Stromal cell of bone marrow (primary cell): ENCODE data around the gene CBX2.

Experiments
- DNase-seq: peaks from one replicate; pipeline ENCODE4 v3.0.0-alpha.2; 2012; ENCODE audit warnings: low read depth

CBX2 gene

GRCh38 chr17:79788455-79788854 lies 10.5 kb downstream of the CBX2 start:
- DNase-seq, result no peak

DNA sequence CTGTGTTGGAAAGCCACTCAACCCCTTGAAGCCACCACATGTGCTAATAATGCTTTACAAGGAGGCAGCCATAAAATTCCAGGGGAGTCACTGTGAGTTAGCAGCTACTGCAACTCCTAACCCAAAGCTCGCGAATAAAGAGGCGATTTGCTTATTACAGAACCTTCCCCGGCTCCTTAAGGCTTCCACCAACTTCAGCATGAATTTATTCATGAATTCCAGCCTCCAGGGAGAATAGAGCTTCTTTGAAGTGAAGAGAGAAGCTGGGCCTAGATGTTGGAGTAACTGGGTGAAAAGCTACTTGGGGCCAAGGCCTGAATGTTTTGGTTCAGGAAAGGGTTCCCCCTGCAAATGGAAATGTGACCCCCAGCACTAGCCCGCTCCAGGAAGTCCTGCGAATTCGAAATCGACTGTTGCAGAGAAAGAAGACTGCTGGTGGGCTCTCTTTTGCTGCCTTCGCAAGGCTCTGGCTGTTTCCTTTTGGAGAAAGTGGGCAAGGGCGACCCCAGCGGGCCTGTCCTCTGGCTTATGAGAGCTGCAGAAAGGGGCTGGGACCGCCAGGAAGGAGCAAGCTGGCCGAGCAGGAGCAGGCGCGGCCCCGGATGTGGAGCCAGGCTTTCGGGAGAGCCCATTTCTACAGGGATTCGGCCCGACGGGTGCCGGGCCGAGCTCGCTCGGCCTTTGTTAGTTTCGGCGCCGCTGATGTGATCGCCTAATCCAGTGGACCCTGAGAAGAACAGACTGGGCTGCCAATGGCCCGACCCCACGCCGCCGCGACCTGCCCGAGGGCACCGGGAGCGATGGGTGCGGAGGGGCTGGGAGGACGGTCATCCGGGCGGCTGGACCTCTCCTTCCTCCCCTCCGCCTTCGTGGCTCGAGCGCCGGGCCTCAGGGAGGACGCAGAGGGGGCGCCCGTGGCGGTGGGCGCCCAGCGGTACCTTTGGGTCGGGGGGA lies 11.3 kb downstream of the CBX2 start:
- DNase-seq, result no peak

GRCh38 chr17:79789943-79790804 lies 12.2 kb downstream of the CBX2 start:
- DNase-seq, result no peak

- DNase-seq, result no peak
Observed at GRCh38 chr17:79790805-79791734, 13.1 kb downstream of the CBX2 start.

GRCh38 chr17:79791735-79792161 lies 13.8 kb downstream of the CBX2 start:
- no peak for DNase-seq

DNA sequence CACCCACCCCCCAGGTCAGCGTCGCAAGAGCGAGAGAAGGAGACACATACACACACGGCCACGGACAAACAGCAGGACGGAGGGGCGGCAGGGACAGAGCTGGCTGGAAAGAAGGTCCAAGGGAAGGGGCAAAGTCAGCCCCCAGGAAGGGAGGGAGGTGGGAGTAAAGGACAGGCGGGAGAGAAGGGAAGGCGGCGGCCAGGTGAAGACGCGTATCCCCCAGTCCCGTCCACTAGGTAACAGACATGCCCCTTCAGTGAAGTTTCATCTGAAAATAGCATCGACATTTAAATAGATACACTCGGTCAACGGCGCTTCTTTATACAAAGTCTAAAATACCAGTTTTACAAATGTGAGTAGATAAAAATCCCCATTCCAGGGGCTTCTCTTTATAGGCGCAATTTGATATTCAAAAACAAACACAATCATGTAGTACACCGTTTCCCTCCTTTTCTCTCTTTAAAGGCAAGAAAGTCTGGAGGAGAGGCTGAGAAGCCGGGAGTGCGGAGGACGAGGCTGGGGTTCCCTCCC lies 14.5 kb downstream of the CBX2 start:
- DNase-seq, result no peak

- DNase-seq, result no peak
Observed at GRCh38 chr17:79792984-79793923, 15.3 kb downstream of the CBX2 start.

GRCh38 chr17:79793924-79794304 lies 16.0 kb downstream of the CBX2 start:
- no peak for DNase-seq

- no peak for DNase-seq
Observed at GRCh38 chr17:79794659-79795511, 16.9 kb downstream of the CBX2 start.

- DNase-seq, result no peak
Observed at GRCh38 chr17:79795795-79796443, 18.0 kb downstream of the CBX2 start.

DNA sequence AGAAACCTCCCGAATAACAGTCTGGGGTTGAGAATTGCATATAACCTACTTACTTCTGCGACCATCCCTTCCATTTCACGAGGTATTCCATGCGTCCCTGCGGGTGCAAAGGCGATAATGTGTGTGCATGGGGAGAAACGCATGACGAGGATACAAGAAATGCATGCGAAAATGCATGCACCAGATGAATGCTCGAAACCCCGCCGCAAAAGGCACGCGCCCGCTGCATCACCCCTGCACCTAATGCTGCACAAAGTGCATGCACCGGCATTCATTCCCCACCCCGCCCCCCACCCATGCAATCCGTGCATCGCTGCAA lies 18.5 kb downstream of the CBX2 start:
- no peak for DNase-seq

- DNase-seq, result peak; percentile 97
Observed at GRCh38 chr17:79796763-79797491, 19.0 kb downstream of the CBX2 start, which contains the start of gene CBX8. TSS of gene CBX8 (minus strand) at chr17:79797077. CDS start at chr17:79796998, 79 bp downstream.

GRCh38 chr17:79797492-79798298 lies 19.7 kb downstream of the CBX2 start:
- DNase-seq, result no peak

DNA sequence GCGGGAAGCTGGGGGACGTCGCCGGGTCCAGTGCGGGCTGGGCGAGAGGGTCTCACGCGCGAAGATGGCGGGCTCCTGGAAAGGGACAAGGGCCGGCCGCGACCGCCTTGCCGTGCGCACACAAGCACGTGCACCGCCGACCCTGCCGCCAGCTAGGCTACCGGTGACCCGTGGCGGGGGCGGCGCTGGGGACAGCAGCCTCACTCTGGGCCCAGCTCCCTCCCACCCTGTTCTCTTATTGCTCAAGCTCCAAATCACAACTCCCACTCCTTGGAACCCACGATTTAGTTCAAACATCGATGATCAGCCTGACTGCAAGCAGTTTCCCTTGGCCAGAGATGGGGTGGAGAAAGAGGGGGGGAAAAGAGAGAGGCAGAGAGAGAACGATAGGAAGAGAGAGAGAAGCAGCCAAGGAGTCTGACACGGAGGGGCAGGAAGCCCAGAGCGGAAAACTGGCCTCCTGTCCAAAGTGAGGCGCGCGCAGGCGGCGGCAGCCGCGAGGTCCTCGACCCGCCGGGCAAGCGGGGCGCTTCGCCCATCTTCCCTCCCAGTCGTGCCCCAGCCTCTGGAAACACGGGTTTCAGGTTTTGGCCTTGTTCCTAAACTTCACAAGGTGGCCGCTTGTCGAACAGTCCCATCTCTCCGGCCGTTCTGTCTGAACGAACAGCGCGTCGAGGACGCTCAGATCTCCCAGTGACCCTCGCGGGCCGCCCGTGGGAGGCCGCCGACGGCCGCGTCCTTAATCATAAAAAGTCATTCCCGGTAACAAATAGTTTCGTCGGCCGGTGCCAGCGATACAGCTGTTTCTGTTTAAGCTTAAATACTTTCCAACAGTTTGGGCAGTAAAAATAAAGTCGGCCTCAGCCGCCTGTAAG lies 20.6 kb downstream of the CBX2 start:
- DNase-seq, result no peak

GRCh38 chr17:79799174-79799537 lies 21.2 kb downstream of the CBX2 start:
- DNase-seq, result no peak

DNA sequence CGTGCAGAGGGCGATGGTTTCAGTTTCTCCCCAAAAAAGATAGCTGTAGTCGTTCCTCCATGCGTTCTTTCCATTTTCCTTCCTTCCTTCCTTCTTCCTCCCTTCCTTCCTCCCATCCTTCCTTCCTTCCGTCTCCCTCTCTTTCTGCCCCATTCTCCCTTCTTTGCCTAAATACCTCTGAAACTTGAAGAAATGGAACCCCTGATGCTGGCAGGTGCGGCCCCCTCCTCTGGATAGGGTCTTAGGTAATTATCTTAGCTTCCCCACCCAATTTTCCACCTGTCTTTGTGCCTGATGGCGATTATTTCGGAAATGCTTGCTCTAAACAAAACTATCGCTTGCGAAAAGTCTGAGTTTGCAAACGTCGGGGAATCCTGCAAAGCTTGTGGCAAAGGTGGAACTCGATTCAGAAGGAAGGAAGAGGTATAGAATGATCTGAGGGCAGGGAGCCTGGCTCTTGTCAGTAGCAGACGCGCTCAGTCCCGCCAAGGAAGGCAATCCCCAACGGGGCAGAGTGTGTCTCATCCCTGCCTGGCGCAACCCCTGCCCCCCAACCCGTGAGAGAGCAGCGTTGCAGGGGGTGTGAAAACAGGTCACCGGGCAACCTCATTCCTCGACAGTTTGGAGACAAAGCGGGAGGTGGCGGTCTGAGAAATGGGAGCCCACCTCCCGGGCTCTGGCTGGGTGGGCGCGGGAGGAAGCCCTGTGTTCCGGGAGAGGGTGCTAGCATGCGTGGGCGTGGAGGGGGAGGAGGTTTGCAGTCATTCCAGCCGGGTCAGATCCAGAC lies 21.8 kb downstream of the CBX2 start:
- DNase-seq, result no peak
